ENCODE measurements around the gene DCAKD. TPM values are rescaled to one million over a fixed set of nuclear protein-coding genes. Genes with fewer than 3 reads are reported as not detected.
"Not testable (repeated sequence)": the region's sequence is repeated elsewhere in the genome, so short reads cannot be mapped to it uniquely, and the experiment has no call there.

The DCAKD gene
- total RNA-seq, 1 donor from 2014 or later = 31.4 TPM

DNA sequence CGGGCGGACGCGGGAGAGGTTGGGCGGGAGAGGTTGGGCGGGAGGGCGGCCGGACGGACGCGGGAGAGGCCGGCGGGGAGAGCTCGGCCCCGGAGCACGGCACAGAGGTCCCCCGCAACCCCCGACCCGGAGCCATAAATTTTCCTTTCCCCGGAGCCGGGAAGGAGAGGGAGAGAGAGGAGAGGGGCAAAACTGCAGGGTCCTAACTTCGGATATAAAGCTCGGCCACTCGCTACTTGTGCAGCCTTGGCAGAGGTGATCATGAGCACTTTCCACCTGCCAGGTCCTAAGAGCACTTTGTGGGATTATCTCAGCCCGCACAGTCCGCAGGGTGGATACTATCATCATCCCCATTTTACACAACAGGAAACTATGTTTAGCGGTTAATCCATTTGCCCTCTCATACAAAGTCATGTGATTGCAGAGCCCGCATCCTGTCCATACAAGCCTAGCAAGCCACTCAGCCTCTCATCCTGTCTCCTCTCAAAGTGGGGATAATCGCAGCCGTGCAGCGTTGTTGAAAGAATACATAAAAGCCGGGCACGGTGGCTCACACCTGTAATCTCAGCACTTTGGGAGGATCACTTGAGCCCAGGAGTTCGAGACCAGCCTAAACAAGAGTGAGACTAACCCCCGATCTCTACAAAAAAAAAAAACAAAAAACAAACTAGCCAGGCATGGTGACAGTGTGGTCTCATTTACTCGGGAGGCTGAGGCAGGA lies 780 bp upstream of the DCAKD start:
- Histone ChIP-seq H3K4me3 (peak overlapping the region; percentile 56), H2AFZ (replicated peaks) (peak overlapping the region; percentile 82), H3K36me3 (no peaks in the 10 kb centered on the region), H3K79me2 (ENCODE audit: low read depth) (peaks cover 39% of the 10 kb centered on the region), H3K9ac (no peak overlapping the region), H3K27me3 (no peaks in the 10 kb centered on the region), H3K27ac (no peak overlapping the region), H3F3A (ENCODE audit: low read depth) (peaks cover 32% of the 10 kb centered on the region), H3K4me2 (peak overlapping the region; percentile 74), H3K4me1 (peaks cover 9% of the 10 kb centered on the region), H3K9me3 (ENCODE audit: low read depth) (no peaks in the 10 kb centered on the region), H4K20me1 (ENCODE audit: low read depth) (no peaks in the 10 kb centered on the region)
- peak; percentile 79 for DNase-seq (ENCODE audit: low spot score)
- peaks cover 2% of the 10 kb centered on the region for H3K27me3 Mint-ChIP-seq (ENCODE audit: insufficient read depth, low read depth)
- H3K4me3 Mint-ChIP-seq = peak overlapping the region; percentile 84
- no peak for TF ChIP-seq EZH2phosphoT487 (IDR thresholded peaks at IDR 0.05)
- TF ChIP-seq, protein P1, sequence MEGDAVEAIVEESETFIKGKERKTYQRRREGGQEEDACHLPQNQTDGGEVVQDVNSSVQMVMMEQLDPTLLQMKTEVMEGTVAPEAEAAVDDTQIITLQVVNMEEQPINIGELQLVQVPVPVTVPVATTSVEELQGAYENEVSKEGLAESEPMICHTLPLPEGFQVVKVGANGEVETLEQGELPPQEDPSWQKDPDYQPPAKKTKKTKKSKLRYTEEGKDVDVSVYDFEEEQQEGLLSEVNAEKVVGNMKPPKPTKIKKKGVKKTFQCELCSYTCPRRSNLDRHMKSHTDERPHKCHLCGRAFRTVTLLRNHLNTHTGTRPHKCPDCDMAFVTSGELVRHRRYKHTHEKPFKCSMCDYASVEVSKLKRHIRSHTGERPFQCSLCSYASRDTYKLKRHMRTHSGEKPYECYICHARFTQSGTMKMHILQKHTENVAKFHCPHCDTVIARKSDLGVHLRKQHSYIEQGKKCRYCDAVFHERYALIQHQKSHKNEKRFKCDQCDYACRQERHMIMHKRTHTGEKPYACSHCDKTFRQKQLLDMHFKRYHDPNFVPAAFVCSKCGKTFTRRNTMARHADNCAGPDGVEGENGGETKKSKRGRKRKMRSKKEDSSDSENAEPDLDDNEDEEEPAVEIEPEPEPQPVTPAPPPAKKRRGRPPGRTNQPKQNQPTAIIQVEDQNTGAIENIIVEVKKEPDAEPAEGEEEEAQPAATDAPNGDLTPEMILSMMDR (IDR thresholded peaks at IDR 0.05) = no peak
- no peak for TF ChIP-seq EZH2 (IDR thresholded peaks at IDR 0.05)
- no peaks in the 10 kb centered on the region for H3K36me3 Mint-ChIP-seq
- peaks cover 23% of the 10 kb centered on the region for H3K4me1 Mint-ChIP-seq
- H3K27ac Mint-ChIP-seq = peak overlapping the region; percentile 87
- H3K9me3 Mint-ChIP-seq = no peaks in the 10 kb centered on the region

DNA sequence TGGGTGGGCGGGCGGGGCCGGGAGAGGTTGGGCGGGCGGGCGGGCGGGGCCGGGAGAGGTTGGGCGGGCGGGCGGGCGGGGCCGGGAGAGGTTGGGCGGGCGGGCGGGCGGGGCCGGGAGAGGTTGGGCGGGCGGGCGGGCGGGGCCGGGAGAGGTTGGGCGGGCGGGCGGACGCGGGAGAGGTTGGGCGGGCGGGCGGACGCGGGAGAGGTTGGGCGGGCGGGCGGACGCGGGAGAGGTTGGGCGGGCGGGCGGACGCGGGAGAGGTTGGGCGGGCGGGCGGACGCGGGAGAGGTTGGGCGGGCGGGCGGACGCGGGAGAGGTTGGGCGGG lies 254 bp upstream of the DCAKD start:
- H3F3A ChIP-seq (ENCODE audit: low read depth) = peaks cover 33% of the 10 kb centered on the region
- not testable (repeated sequence) for H3K36me3 Mint-ChIP-seq; H3K27me3 Mint-ChIP-seq (ENCODE audit: insufficient read depth, low read depth); H2AFZ ChIP-seq (replicated peaks); H3K9me3 Mint-ChIP-seq; H3K27ac ChIP-seq; H3K9me3 ChIP-seq (ENCODE audit: low read depth); DNase-seq (ENCODE audit: low spot score); H3K9ac ChIP-seq; H3K27me3 ChIP-seq; H4K20me1 ChIP-seq (ENCODE audit: low read depth); H3K27ac Mint-ChIP-seq; H3K4me3 Mint-ChIP-seq; H3K36me3 ChIP-seq
- peaks cover 25% of the 10 kb centered on the region for H3K4me1 Mint-ChIP-seq
- H3K79me2 ChIP-seq (ENCODE audit: low read depth) = peaks cover 44% of the 10 kb centered on the region
- peaks cover 13% of the 10 kb centered on the region for H3K4me1 ChIP-seq
- peak overlapping the region; percentile 74 for H3K4me2 ChIP-seq
- H3K4me3 ChIP-seq = peak overlapping the region; percentile 56

DNA sequence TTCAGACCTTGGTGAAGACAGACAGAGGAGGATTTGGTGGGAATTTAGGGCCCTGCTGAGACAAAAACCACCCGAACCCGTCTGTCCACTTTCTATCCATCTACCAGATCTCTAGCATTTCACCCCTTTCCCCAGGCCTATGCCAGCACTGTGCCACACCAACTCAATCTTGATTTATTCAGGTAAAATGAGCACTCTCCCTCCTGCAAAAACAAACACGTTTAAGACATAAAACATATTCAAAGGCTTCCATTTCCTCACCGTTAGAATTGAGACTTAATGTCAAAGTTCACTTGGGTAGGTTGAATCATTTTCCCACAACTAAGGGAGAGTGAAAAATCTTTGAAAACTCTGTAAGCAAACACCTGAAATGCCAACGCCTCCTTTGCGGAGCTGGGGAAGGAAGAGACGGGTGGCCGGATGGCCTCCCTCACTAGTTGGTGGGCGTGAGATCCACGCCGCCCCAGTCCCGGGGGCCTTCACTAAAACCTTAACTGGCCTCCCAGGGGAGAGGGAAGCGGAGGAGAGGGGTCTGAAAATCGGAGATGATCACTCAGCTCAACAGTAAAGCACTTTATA lies 862 bp downstream of the DCAKD start:
- Histone ChIP-seq H3K27ac (peak overlapping the region; percentile 93), H3K9ac (peak overlapping the region; percentile 70), H4K20me1 (ENCODE audit: low read depth) (peaks cover 3% of the 10 kb centered on the region), H3F3A (ENCODE audit: low read depth) (peaks cover 36% of the 10 kb centered on the region), H2AFZ (replicated peaks) (peak overlapping the region; percentile 12), H3K4me2 (peak overlapping the region; percentile 96), H3K36me3 (no peaks in the 10 kb centered on the region), H3K4me1 (peaks cover 14% of the 10 kb centered on the region), H3K79me2 (ENCODE audit: low read depth) (peaks cover 54% of the 10 kb centered on the region), H3K27me3 (no peaks in the 10 kb centered on the region), H3K9me3 (ENCODE audit: low read depth) (no peaks in the 10 kb centered on the region), H3K4me3 (peak overlapping the region; percentile 83)
- peak overlapping the region; percentile 83 for H3K27ac Mint-ChIP-seq
- H3K27me3 Mint-ChIP-seq (ENCODE audit: insufficient read depth, low read depth) = peaks cover 2% of the 10 kb centered on the region
- H3K4me1 Mint-ChIP-seq = peaks cover 25% of the 10 kb centered on the region
- peak; percentile 45 for DNase-seq (ENCODE audit: low spot score)
- H3K9me3 Mint-ChIP-seq = no peaks in the 10 kb centered on the region
- TF ChIP-seq, protein P1 (IDR thresholded peaks at IDR 0.05) = no peak
- no peak for TF ChIP-seq EZH2 (IDR thresholded peaks at IDR 0.05)
- TF ChIP-seq EZH2phosphoT487 (IDR thresholded peaks at IDR 0.05) = no peak
- peaks cover 4% of the 10 kb centered on the region for H3K36me3 Mint-ChIP-seq
- H3K4me3 Mint-ChIP-seq = peak overlapping the region; percentile 90
